SU-DHL-6 (cell line): ENCODE results near the gene KCNH1.

Experiments used
- H2AFZ ChIP-seq: fragments of 200-600 bp; sonication (generic); 2 replicates; pipeline ENCODE4 v1.6.1; 2014; ENCODE audit warnings: low read depth, mild to moderate bottlenecking, moderate library complexity, mixed read lengths, antibody characterized with exemption, low read length; ENCODE audit not compliant: severe bottlenecking
- H3F3A ChIP-seq: fragments of 200-600 bp; shearing (Covaris generic); 2 replicates; pipeline ENCODE4 v1.6.0; 2016; ENCODE audit warnings: antibody characterized with exemption, mild to moderate bottlenecking; ENCODE audit not compliant: insufficient read depth
- H3K27ac ChIP-seq: fragments of 200-600 bp; sonication (generic); 2 replicates; pipeline ENCODE4 v1.5.1; 2016; ENCODE audit warnings: low read depth, mild to moderate bottlenecking, low read length, moderate library complexity, mixed read lengths
- H3K27me3 ChIP-seq: fragments of 200-600 bp; sonication (generic), shearing (Covaris generic); 2 replicates; pipeline ENCODE4 v1.6.0; 2014; ENCODE audit warnings: mild to moderate bottlenecking, low read length
- H3K36me3 ChIP-seq: fragments of 200-600 bp; sonication (generic); 2 replicates; pipeline ENCODE4 v1.6.1; 2014; ENCODE audit warnings: mild to moderate bottlenecking, low read length, mixed read lengths
- H3K4me2 ChIP-seq: fragments of 300-600, 200-600 bp; shearing (Covaris generic), sonication (generic); 2 replicates; pipeline ENCODE4 v1.6.0; 2014; ENCODE audit warnings: low read length, low read depth, mild to moderate bottlenecking; ENCODE audit not compliant: poor library complexity, severe bottlenecking
- H3K4me3 ChIP-seq: fragments of 200-600 bp; sonication (generic); 2 replicates; pipeline ENCODE4 v1.5.1; 2014; ENCODE audit warnings: antibody characterized with exemption, low read length, mild to moderate bottlenecking, mixed read lengths; ENCODE audit not compliant: insufficient read depth, poor library complexity, severe bottlenecking
- H3K79me2 ChIP-seq: fragments of 200-600 bp; sonication (generic); 2 replicates; pipeline ENCODE4 v1.6.1; 2014; ENCODE audit warnings: mild to moderate bottlenecking, low read length, moderate library complexity; ENCODE audit not compliant: insufficient read depth
- H3K9ac ChIP-seq: fragments of 200-600 bp; sonication (generic); 2 replicates; pipeline ENCODE4 v1.7.0; 2014; ENCODE audit warnings: mild to moderate bottlenecking, low read length
- H3K9me2 ChIP-seq: fragments of 200-600 bp; sonication (generic); replicated peaks from 2 replicates; pipeline ENCODE4 v1.6.1; 2014; ENCODE audit warnings: low read length; ENCODE audit not compliant: insufficient read depth
- H3K9me3 ChIP-seq: fragments of 200-600 bp; sonication (generic); 2 replicates; pipeline ENCODE4 v1.6.1; 2014; ENCODE audit warnings: low read length, mixed read lengths; ENCODE audit not compliant: insufficient read depth
- H4K20me1 ChIP-seq: fragments of 200-600 bp; sonication (generic); 2 replicates; pipeline ENCODE4 v1.6.1; 2014; ENCODE audit warnings: low read depth, mild to moderate bottlenecking, antibody characterized with exemption, low read length, moderate library complexity, mixed read lengths
- CTCF ChIP-seq: fragments of 200-600 bp; sonication (generic); IDR thresholded peaks from one replicate; pipeline ENCODE4 v1.5.1; 2017; ENCODE audit warnings: antibody characterized with exemption, mild to moderate bottlenecking, low read length, moderate library complexity; ENCODE audit not compliant: insufficient read depth, poor library complexity, severe bottlenecking
- EZH2phosphoT487 ChIP-seq: fragments of 200-600 bp; sonication (generic), shearing (Covaris generic); conservative IDR thresholded peaks from 2 replicates; pipeline ENCODE4 v1.6.1; 2018; ENCODE audit warnings: mild to moderate bottlenecking, antibody characterized with exemption, low read length, moderate library complexity, mixed read lengths

The KCNH1 gene

DNA sequence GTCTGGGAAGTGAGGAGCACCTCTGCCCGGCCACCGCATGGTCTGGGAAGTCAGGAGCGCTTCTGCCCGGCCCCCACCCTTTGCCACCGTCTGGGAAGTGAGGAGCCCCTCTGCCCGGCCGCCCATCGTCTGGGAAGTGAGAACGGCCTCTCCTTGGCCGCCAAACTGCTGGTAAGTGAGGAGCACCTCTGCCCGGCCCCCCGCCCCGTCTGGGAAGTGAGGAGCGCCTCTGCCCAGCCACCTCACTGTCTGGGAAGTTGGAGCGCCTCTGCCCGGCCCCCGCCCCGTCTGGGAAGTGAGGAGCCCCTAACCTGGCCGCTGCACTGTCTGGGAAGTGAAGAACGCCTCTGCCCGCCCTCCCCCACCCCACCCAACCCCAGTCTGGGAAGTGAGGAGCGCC, 22.6 kb downstream of the KCNH1 start:
- H3F3A ChIP-seq = no peaks in the 10 kb centered on the region
- no peaks in the 10 kb centered on the region for H3K27me3 ChIP-seq
- no peak overlapping the region for H3K4me2 ChIP-seq
- H2AFZ ChIP-seq = no peak overlapping the region
- H3K9me2 ChIP-seq = no peaks in the 10 kb centered on the region
- no peaks in the 10 kb centered on the region for H4K20me1 ChIP-seq
- no peak overlapping the region for H3K9ac ChIP-seq
- H3K9me3 ChIP-seq = no peaks in the 10 kb centered on the region
- H3K27ac ChIP-seq = no peak overlapping the region
- no peaks in the 10 kb centered on the region for H3K79me2 ChIP-seq
- H3K4me3 ChIP-seq = no peak overlapping the region
- no peak for TF ChIP-seq CTCF
- TF ChIP-seq EZH2phosphoT487 = no peak
- no peaks in the 10 kb centered on the region for H3K36me3 ChIP-seq

DNA sequence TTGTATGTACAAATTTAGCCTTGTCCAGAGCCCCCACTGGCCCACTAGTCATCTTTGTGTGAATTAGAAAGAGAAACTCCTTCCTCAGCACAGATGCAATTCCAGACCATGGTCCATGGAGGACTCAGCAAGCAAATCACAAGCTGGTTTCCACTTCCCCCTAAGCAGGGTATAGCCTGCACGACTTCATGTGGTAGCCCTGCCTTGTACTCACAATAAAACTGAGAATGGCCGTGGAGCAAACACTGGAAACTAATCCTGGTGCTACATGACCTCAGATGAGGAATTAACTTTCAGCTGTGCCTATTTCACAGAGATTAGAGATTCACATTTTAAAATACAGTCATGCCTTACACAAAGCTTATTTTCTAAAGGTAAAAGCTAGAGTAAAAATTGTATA, 32.5 kb downstream of the KCNH1 start:
- H3K27me3 ChIP-seq = no peaks in the 10 kb centered on the region
- TF ChIP-seq EZH2phosphoT487 (no peak), CTCF (no peak)
- H3K4me2 ChIP-seq = no peak overlapping the region
- H3K27ac ChIP-seq = no peak overlapping the region
- H4K20me1 ChIP-seq = no peaks in the 10 kb centered on the region
- no peak overlapping the region for H3K4me3 ChIP-seq
- H3K36me3 ChIP-seq = no peaks in the 10 kb centered on the region
- H3F3A ChIP-seq = no peaks in the 10 kb centered on the region
- no peak overlapping the region for H3K9ac ChIP-seq
- no peaks in the 10 kb centered on the region for H3K9me2 ChIP-seq
- no peak overlapping the region for H2AFZ ChIP-seq
- H3K79me2 ChIP-seq = no peaks in the 10 kb centered on the region
- H3K9me3 ChIP-seq = no peaks in the 10 kb centered on the region

- Histone ChIP-seq H3K27me3 (no peaks in the 10 kb centered on the region), H3K9ac (no peak overlapping the region), H3K4me3 (no peak overlapping the region), H3K4me2 (no peak overlapping the region), H3K79me2 (no peaks in the 10 kb centered on the region), H3K9me3 (no peaks in the 10 kb centered on the region), H2AFZ (no peak overlapping the region), H3K27ac (no peak overlapping the region), H4K20me1 (no peaks in the 10 kb centered on the region), H3F3A (no peaks in the 10 kb centered on the region), H3K36me3 (no peaks in the 10 kb centered on the region), H3K9me2 (no peaks in the 10 kb centered on the region)
- TF ChIP-seq CTCF (no peak), EZH2phosphoT487 (no peak)
These were observed 34.6 kb downstream of the KCNH1 start for GRCh38 chr1:211099393-211099792.

- H3K27me3 ChIP-seq = no peaks in the 10 kb centered on the region
- no peaks in the 10 kb centered on the region for H4K20me1 ChIP-seq
- no peaks in the 10 kb centered on the region for H3K79me2 ChIP-seq
- H3K27ac ChIP-seq = no peak overlapping the region
- H3K9me3 ChIP-seq = no peaks in the 10 kb centered on the region
- H2AFZ ChIP-seq = no peak overlapping the region
- H3K4me2 ChIP-seq = no peak overlapping the region
- no peaks in the 10 kb centered on the region for H3F3A ChIP-seq
- no peak overlapping the region for H3K4me3 ChIP-seq
- no peak overlapping the region for H3K9ac ChIP-seq
- no peaks in the 10 kb centered on the region for H3K9me2 ChIP-seq
- TF ChIP-seq EZH2phosphoT487 = no peak
- no peak for TF ChIP-seq CTCF
- no peaks in the 10 kb centered on the region for H3K36me3 ChIP-seq
These were observed 38.6 kb downstream of the KCNH1 start for GRCh38 chr1:211095381-211095780.
